ENCODE results near the gene EBF3.

GRCh38 chr10:129969184-129969910, 5.3 kb upstream of the EBF3 start:
- TF ChIP-seq FOXM1 (IDR thresholded peaks at IDR 0.05; ENCODE audit: borderline replicate concordance, low read depth) (no peak), TCF12 (IDR thresholded peaks at IDR 0.05; ENCODE audit: low read depth) (no peak), TAF1 (IDR thresholded peaks at IDR 0.05; ENCODE audit: low read depth) (no peak), EP300 (IDR thresholded peaks at IDR 0.05; ENCODE audit: borderline replicate concordance) (no peak), CEBPB (IDR thresholded peaks at IDR 0.05) (no peak), MAX (IDR thresholded peaks at IDR 0.05) (no peak), EGR1 (IDR thresholded peaks at IDR 0.05) (no peak), REST (IDR thresholded peaks at IDR 0.05; ENCODE audit: low read depth) (no peak), RAD21 (IDR thresholded peaks at IDR 0.05; ENCODE audit: low read depth) (no peak), CREB1 (IDR thresholded peaks at IDR 0.05; ENCODE audit: low read depth) (no peak)

All from Ishikawa (cell line).